Keratinocyte (primary cell): ENCODE results near the gene SCAND1.

ENCODE experiments used
- CTCF ChIP-seq, 3 experiments: IDR thresholded peaks in 1 of 3; conservative IDR thresholded peaks in 1 of 3; optimal IDR thresholded peaks in 1 of 3; 2 replicates in 2 of 3; 3 replicates in 1 of 3; pipeline versions ENCODE3 to v1.5.1; 2011; ENCODE audit warnings: low read length in 3 of 3, mild to moderate bottlenecking in 3 of 3, moderate library complexity in 2 of 3, control low read depth in 1 of 3, inconsistent platforms in 1 of 3; ENCODE audit not compliant: insufficient read depth in 2 of 3; ENCODE audit errors: extremely low read depth in 1 of 3
- EZH2 ChIP-seq: IDR thresholded peaks from one replicate; pipeline ENCODE4 v1.6.1; 2012; ENCODE audit warnings: inconsistent platforms, mild to moderate bottlenecking, low read length, moderate library complexity

- TF ChIP-seq CTCF (optimal IDR thresholded peaks at IDR 0.05 in 1 of 3, IDR thresholded peaks at IDR 0.05 in 1 of 3, conservative IDR thresholded peaks at IDR 0.05 in 1 of 3; ENCODE audit: extremely low read depth in 1 of 3, insufficient read depth in 2 of 3, low read length in 3 of 3) (no peak), EZH2 (no peak)
Observed at GRCh38 chr20:35912881-35913280, 41.4 kb downstream of the SCAND1 start.
